ENCODE results near the gene FAM163B.

DNA sequence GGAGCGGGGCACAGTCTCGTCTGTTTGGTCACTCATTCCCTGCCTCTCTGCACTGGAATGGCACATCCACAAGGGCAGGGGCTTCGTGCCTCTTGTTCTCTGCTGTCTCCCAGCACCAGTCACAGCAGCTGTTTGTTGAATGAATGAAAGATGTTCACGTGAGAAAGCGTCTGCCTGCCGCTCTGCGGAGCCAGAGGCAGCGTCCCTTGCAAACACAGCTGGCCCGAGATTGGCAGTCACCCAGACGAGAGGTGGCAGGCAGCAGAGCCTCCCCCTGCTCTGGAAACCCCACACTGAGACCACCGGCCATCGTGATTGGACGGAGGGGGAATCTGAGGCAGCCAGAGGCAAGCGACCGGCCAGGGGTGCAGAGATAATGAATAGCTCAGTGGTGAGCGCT is 6.0 kb upstream of the FAM163B start:
- TF ChIP-seq POLR2AphosphoS5 (IDR thresholded peaks at IDR 0.05; ENCODE audit: borderline replicate concordance, low read depth, low read length) (no peak), EZH2 (IDR thresholded peaks at IDR 0.05) (no peak)

Measured in SK-N-MC (cell line).